COR-L47 (cell line): ENCODE measurements around the gene WWC2.

ENCODE experiments used
- DNase-seq: peaks from one replicate; lab custom pipeline; 2025; lab: John Stamatoyannopoulos, UW

WWC2 gene

GRCh38 chr4:183098723-183099536 is at the start of gene WWC2:
WWC2 (plus strand) TSS chr4:183099257; CDS start chr4:183099492, 235 bp downstream.
- peak; percentile 62 for DNase-seq

- no peak for DNase-seq
Observed at GRCh38 chr4:183053681-183054080, 45.4 kb upstream of the WWC2 start.

- no peak for DNase-seq
Observed at GRCh38 chr4:183057255-183057654, 41.8 kb upstream of the WWC2 start.

GRCh38 chr4:183059797-183060196 is 39.3 kb upstream of the WWC2 start:
- no peak for DNase-seq

GRCh38 chr4:183068502-183068901 is 30.6 kb upstream of the WWC2 start:
- no peak for DNase-seq

- DNase-seq, result no peak
Observed at GRCh38 chr4:183071222-183071621, 27.8 kb upstream of the WWC2 start.

GRCh38 chr4:183072176-183072575 is 26.9 kb upstream of the WWC2 start:
- no peak for DNase-seq

GRCh38 chr4:183073838-183074145 is 25.3 kb upstream of the WWC2 start:
- no peak for DNase-seq

GRCh38 chr4:183074288-183074990 is 24.6 kb upstream of the WWC2 start:
- DNase-seq, result no peak

- DNase-seq, result no peak
Observed at GRCh38 chr4:183078634-183079033, 20.4 kb upstream of the WWC2 start.

GRCh38 chr4:183080372-183081115 is 18.5 kb upstream of the WWC2 start:
- DNase-seq, result no peak

GRCh38 chr4:183081116-183081469 is 18.0 kb upstream of the WWC2 start:
- no peak for DNase-seq

GRCh38 chr4:183082053-183082452 is 17.0 kb upstream of the WWC2 start:
- DNase-seq, result no peak

- DNase-seq, result no peak
Observed at GRCh38 chr4:183094393-183095198, 4.5 kb upstream of the WWC2 start.

GRCh38 chr4:183095199-183095512 is 3.9 kb upstream of the WWC2 start:
- no peak for DNase-seq

GRCh38 chr4:183096276-183096965 is 2.6 kb upstream of the WWC2 start:
- no peak for DNase-seq

- DNase-seq, result no peak
Observed at GRCh38 chr4:183097231-183098018, 1.6 kb upstream of the WWC2 start.

- DNase-seq, result no peak
Observed at GRCh38 chr4:183098019-183098722, 886 bp upstream of the WWC2 start.

- peak; percentile 18 for DNase-seq
Observed at GRCh38 chr4:183099537-183100297, 660 bp downstream of the WWC2 start.

- no peak for DNase-seq
Observed at GRCh38 chr4:183100298-183100599, 1.2 kb downstream of the WWC2 start.
